OCI-LY3 (cell line): ENCODE results near the gene SARS1.
A peak's percentile ranks its signal among the peaks of the same experiment; 100 is the strongest.

Experiments
- H2AFZ ChIP-seq: fragments of 200-600, 300-600 bp; shearing (Covaris generic); 2 replicates; pipeline ENCODE4 v1.6.0; 2014; ENCODE audit warnings: antibody characterized with exemption, low read depth, low read length
- H3K27ac ChIP-seq: fragments of 200-600, 300-600 bp; sonication (generic); 2 replicates; pipeline ENCODE4 v1.5.1; 2014; ENCODE audit warnings: mild to moderate bottlenecking, low read length, moderate library complexity, mixed read lengths
- H3K27me3 ChIP-seq: fragments of 200-600, 300-600 bp; sonication (generic); 2 replicates; pipeline ENCODE4 v1.6.1; 2014; ENCODE audit warnings: low read depth, low read length, mixed read lengths
- H3K36me3 ChIP-seq: fragments of 200-600, 300-600 bp; sonication (generic); replicated peaks from 2 replicates; pipeline ENCODE3; 2014; ENCODE audit warnings: low read depth, low read length, mixed read lengths
- H3K4me1 ChIP-seq: fragments of 300-600, 200-600 bp; sonication (generic); 2 replicates; pipeline ENCODE4 v1.6.1; 2014; ENCODE audit warnings: low read length, mixed read lengths
- H3K4me2 ChIP-seq: fragments of 200-600, 300-600 bp; sonication (generic); 2 replicates; pipeline ENCODE4 v1.6.1; 2014; ENCODE audit warnings: low read length, mixed read lengths
- H3K4me3 ChIP-seq: fragments of 300-600, 200-600 bp; sonication (generic); 2 replicates; pipeline ENCODE4 v1.5.1; 2014; ENCODE audit warnings: antibody characterized with exemption, mild to moderate bottlenecking, low read length, moderate library complexity
- H3K79me2 ChIP-seq: fragments of 300-600, 200-600 bp; shearing (Covaris generic); 2 replicates; pipeline ENCODE4 v1.6.1; 2014; ENCODE audit warnings: mild to moderate bottlenecking, low read length, mixed read lengths
- H3K9ac ChIP-seq: fragments of 300-600, 200-600 bp; shearing (Covaris generic); 2 replicates; pipeline ENCODE4 v1.6.0; 2014; ENCODE audit warnings: mild to moderate bottlenecking, low read length, moderate library complexity
- H3K9me3 ChIP-seq: fragments of 200-600, 300-600 bp; shearing (Covaris generic); 2 replicates; pipeline ENCODE4 v1.6.1; 2014; ENCODE audit warnings: low read length, mixed read lengths; ENCODE audit not compliant: insufficient read depth
- H4K20me1 ChIP-seq: fragments of 200-600, 300-600 bp; sonication (generic); 2 replicates; pipeline ENCODE4 v1.6.1; 2016; ENCODE audit warnings: low read length, mixed read lengths; ENCODE audit not compliant: insufficient read depth
- CTCF ChIP-seq: fragments of 200-600, 300-600 bp; sonication (generic); IDR thresholded peaks from 2 replicates; pipeline ENCODE4 v1.5.1; 2014; ENCODE audit warnings: antibody characterized with exemption, low read length, low read depth
- EZH2phosphoT487 ChIP-seq: fragments of 200-600 bp; shearing (Covaris generic); IDR thresholded peaks from 2 replicates; pipeline ENCODE4 v1.6.1; 2018; ENCODE audit warnings: antibody characterized with exemption, mixed run types, low read depth

The SARS1 gene

GRCh38 chr1:109263234-109263596, 49.5 kb downstream of the SARS1 start:
- no peaks in the 10 kb centered on the region for H3K79me2 ChIP-seq
- H3K4me1 ChIP-seq, result no peaks in the 10 kb centered on the region
- H3K36me3 ChIP-seq, result no peaks in the 10 kb centered on the region
- H2AFZ ChIP-seq, result no peak overlapping the region
- no peak overlapping the region for H3K4me3 ChIP-seq
- no peak overlapping the region for H3K9ac ChIP-seq
- H3K9me3 ChIP-seq, result no peaks in the 10 kb centered on the region
- no peaks in the 10 kb centered on the region for H4K20me1 ChIP-seq
- H3K4me2 ChIP-seq, result no peak overlapping the region
- no peaks in the 10 kb centered on the region for H3K27me3 ChIP-seq
- no peak overlapping the region for H3K27ac ChIP-seq
- TF ChIP-seq CTCF, result no peak
- no peak for TF ChIP-seq EZH2phosphoT487

- H4K20me1 ChIP-seq, result no peaks in the 10 kb centered on the region
- H3K79me2 ChIP-seq, result no peaks in the 10 kb centered on the region
- H3K9ac ChIP-seq, result no peak overlapping the region
- H3K27ac ChIP-seq, result no peak overlapping the region
- no peaks in the 10 kb centered on the region for H3K36me3 ChIP-seq
- H3K27me3 ChIP-seq, result no peaks in the 10 kb centered on the region
- no peak overlapping the region for H2AFZ ChIP-seq
- TF ChIP-seq EZH2phosphoT487, result no peak
- TF ChIP-seq CTCF, result peak; percentile 78
- H3K4me1 ChIP-seq, result no peaks in the 10 kb centered on the region
- H3K4me3 ChIP-seq, result no peak overlapping the region
- H3K4me2 ChIP-seq, result no peak overlapping the region
- H3K9me3 ChIP-seq, result no peaks in the 10 kb centered on the region
Measured at GRCh38 chr1:109263597-109264378, 50.1 kb downstream of the SARS1 start.

- no peak for TF ChIP-seq CTCF
- TF ChIP-seq EZH2phosphoT487, result no peak
- Histone ChIP-seq H3K4me2 (no peak overlapping the region), H3K79me2 (no peaks in the 10 kb centered on the region), H3K4me1 (no peaks in the 10 kb centered on the region), H3K27me3 (no peaks in the 10 kb centered on the region), H2AFZ (no peak overlapping the region), H3K4me3 (no peak overlapping the region), H3K9me3 (no peaks in the 10 kb centered on the region), H3K36me3 (no peaks in the 10 kb centered on the region), H4K20me1 (no peaks in the 10 kb centered on the region), H3K9ac (no peak overlapping the region), H3K27ac (no peak overlapping the region)
Measured at GRCh38 chr1:109264379-109264755, 50.6 kb downstream of the SARS1 start.

- Histone ChIP-seq H2AFZ (no peak overlapping the region), H3K4me2 (no peak overlapping the region), H3K79me2 (no peaks in the 10 kb centered on the region), H4K20me1 (no peaks in the 10 kb centered on the region), H3K9me3 (no peaks in the 10 kb centered on the region), H3K36me3 (no peaks in the 10 kb centered on the region), H3K9ac (no peak overlapping the region), H3K4me3 (no peak overlapping the region), H3K4me1 (no peaks in the 10 kb centered on the region), H3K27ac (no peak overlapping the region), H3K27me3 (no peaks in the 10 kb centered on the region)
- TF ChIP-seq EZH2phosphoT487 (no peak), CTCF (no peak)
Measured at GRCh38 chr1:109265016-109265415, 51.3 kb downstream of the SARS1 start.
